PC-3 (cell line): Measurements from ENCODE around the gene CMPK1.
"Not testable (repeated sequence)": the region's sequence is repeated elsewhere in the genome, so short reads cannot be mapped to it uniquely, and the experiment has no call there.

Experiments used
- CTCF ChIP-seq: fragments of 300-600 bp; sonication (generic); conservative IDR thresholded peaks from 2 replicates; pipeline ENCODE4 v1.5.1; 2017; ENCODE audit warnings: antibody characterized with exemption, low read depth, mild to moderate bottlenecking, low read length
- EZH2 ChIP-seq: fragments of 300-600 bp; sonication (generic); IDR thresholded peaks from one replicate; pipeline ENCODE4 v1.6.1; 2017; ENCODE audit warnings: antibody characterized with exemption, mild to moderate bottlenecking, low read length; ENCODE audit not compliant: unreplicated experiment

DNA sequence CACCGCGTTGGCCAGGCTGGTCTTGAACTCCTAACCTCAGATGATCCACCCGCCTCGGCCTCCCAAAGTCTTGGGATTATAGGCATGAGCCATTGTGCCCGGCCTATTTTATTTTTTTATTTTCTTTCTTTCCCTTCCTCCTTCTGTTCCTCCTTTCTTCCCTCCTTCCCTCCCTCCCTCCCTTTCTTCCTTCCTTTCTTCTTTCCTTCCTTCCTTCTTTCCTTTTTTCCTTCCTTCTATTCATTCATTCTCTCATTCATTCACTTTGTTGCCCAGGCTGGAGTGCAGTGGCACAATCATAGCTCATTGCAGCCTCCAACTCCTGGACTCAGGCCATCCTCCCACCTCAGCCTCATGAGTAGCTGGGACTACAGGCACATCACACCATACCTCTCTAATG is 13.4 kb downstream of the CMPK1 start:
- not testable (repeated sequence) for TF ChIP-seq CTCF, EZH2
